HL-60 (cell line): ENCODE measurements around the gene KNCN.

Experiments used
- CTCF ChIP-seq: IDR thresholded peaks from one replicate; pipeline ENCODE4 v1.5.1; 2011; ENCODE audit warnings: low read length, control low read depth, inconsistent platforms; ENCODE audit not compliant: insufficient read depth
- GABPA ChIP-seq: IDR thresholded peaks from 2 replicates; pipeline ENCODE4 v1.6.1; 2012; ENCODE audit warnings: low read depth
- POLR2AphosphoS5 ChIP-seq: IDR thresholded peaks from 2 replicates; pipeline ENCODE4 v1.6.1; 2012; ENCODE audit warnings: low read depth
- SPI1 ChIP-seq: IDR thresholded peaks from 2 replicates; pipeline ENCODE4 v1.6.1; 2012; ENCODE audit warnings: low read depth, mild to moderate bottlenecking, borderline replicate concordance
- TF ChIP-seq, protein P1 (sequence below): IDR thresholded peaks from 2 replicates; pipeline ENCODE4 v1.6.1; 2012; ENCODE audit warnings: low read depth; ENCODE audit not compliant: insufficient replicate concordance

DNA sequence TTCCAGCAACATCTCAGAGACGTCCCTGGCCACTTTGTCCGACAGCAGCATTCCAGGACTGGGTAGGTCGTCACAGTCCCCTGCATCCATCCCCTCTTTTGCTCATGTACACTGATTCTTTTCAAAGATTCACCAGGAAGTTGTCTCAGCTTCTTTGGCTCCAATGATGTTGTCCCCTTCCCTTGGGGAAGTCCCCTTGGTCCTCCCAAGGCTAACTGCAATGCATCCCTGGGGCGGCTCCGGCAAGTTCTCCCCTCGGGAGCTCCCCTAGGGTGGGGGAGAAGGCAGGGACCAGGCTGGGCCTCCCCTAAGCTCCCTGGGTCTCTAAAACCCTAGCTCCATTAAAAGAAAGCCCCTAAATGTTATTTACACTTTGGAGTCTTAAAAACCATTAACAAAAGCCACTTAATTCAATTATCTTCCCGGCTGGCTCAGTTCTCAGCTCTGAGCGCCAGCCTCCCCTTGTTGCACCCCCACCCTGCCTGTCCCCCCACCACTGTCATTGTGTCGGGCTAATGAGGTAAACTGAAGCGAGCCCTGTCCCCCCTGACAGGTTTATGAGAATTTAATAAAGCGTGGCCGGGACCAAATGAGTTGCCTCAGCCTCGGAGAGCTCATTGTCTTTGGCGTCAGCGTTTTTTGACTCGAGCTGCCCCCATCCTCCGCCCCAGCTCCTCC, 25.3 kb downstream of the KNCN start:
- TF ChIP-seq CTCF (no peak), POLR2AphosphoS5 (no peak), SPI1 (no peak), GABPA (no peak)
- TF ChIP-seq, protein P1, sequence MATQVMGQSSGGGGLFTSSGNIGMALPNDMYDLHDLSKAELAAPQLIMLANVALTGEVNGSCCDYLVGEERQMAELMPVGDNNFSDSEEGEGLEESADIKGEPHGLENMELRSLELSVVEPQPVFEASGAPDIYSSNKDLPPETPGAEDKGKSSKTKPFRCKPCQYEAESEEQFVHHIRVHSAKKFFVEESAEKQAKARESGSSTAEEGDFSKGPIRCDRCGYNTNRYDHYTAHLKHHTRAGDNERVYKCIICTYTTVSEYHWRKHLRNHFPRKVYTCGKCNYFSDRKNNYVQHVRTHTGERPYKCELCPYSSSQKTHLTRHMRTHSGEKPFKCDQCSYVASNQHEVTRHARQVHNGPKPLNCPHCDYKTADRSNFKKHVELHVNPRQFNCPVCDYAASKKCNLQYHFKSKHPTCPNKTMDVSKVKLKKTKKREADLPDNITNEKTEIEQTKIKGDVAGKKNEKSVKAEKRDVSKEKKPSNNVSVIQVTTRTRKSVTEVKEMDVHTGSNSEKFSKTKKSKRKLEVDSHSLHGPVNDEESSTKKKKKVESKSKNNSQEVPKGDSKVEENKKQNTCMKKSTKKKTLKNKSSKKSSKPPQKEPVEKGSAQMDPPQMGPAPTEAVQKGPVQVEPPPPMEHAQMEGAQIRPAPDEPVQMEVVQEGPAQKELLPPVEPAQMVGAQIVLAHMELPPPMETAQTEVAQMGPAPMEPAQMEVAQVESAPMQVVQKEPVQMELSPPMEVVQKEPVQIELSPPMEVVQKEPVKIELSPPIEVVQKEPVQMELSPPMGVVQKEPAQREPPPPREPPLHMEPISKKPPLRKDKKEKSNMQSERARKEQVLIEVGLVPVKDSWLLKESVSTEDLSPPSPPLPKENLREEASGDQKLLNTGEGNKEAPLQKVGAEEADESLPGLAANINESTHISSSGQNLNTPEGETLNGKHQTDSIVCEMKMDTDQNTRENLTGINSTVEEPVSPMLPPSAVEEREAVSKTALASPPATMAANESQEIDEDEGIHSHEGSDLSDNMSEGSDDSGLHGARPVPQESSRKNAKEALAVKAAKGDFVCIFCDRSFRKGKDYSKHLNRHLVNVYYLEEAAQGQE = no peak
